ENCODE data around the gene RNF186. TPM values are rescaled to one million over a fixed set of nuclear protein-coding genes. Genes with fewer than 3 reads are reported as not detected.

RNF186 gene
- total RNA-seq, 1 donor from 2014 or later, result not detected

GRCh38 chr1:19861034-19861433, 46.0 kb upstream of the RNF186 start:
- peaks cover 2% of the 10 kb centered on the region for H3K4me1 Mint-ChIP-seq (ENCODE audit: unreplicated experiment)
- no peak overlapping the region for H3K4me3 Mint-ChIP-seq (ENCODE audit: unreplicated experiment)
- peaks cover 4% of the 10 kb centered on the region for H3K27me3 Mint-ChIP-seq (ENCODE audit: unreplicated experiment)
- no peaks in the 10 kb centered on the region for H3K36me3 Mint-ChIP-seq (ENCODE audit: low read depth, unreplicated experiment)
- no peak for TF ChIP-seq CTCF (IDR thresholded peaks at IDR 0.05; ENCODE audit: unreplicated experiment)
- H3K9me3 Mint-ChIP-seq (ENCODE audit: unreplicated experiment), result no peaks in the 10 kb centered on the region
- H3K27ac Mint-ChIP-seq (ENCODE audit: unreplicated experiment), result no peak overlapping the region
- no peak for DNase-seq (ENCODE audit: low spot score)

- Mint-ChIP-seq H3K4me1 (ENCODE audit: unreplicated experiment) (peaks cover 2% of the 10 kb centered on the region), H3K27ac (ENCODE audit: unreplicated experiment) (no peak overlapping the region), H3K36me3 (ENCODE audit: low read depth, unreplicated experiment) (no peaks in the 10 kb centered on the region), H3K9me3 (ENCODE audit: unreplicated experiment) (no peaks in the 10 kb centered on the region), H3K27me3 (ENCODE audit: unreplicated experiment) (peaks cover 4% of the 10 kb centered on the region), H3K4me3 (ENCODE audit: unreplicated experiment) (no peak overlapping the region)
- no peak for DNase-seq (ENCODE audit: low spot score)
- no peak for TF ChIP-seq CTCF (IDR thresholded peaks at IDR 0.05; ENCODE audit: unreplicated experiment)
These were observed 45.3 kb upstream of the RNF186 start for GRCh38 chr1:19860418-19860817.

- H3K4me1 Mint-ChIP-seq (ENCODE audit: unreplicated experiment), result peaks cover 2% of the 10 kb centered on the region
- H3K27me3 Mint-ChIP-seq (ENCODE audit: unreplicated experiment), result peaks cover 4% of the 10 kb centered on the region
- no peaks in the 10 kb centered on the region for H3K36me3 Mint-ChIP-seq (ENCODE audit: low read depth, unreplicated experiment)
- no peaks in the 10 kb centered on the region for H3K9me3 Mint-ChIP-seq (ENCODE audit: unreplicated experiment)
- H3K27ac Mint-ChIP-seq (ENCODE audit: unreplicated experiment), result no peak overlapping the region
- TF ChIP-seq CTCF (IDR thresholded peaks at IDR 0.05; ENCODE audit: unreplicated experiment), result no peak
- H3K4me3 Mint-ChIP-seq (ENCODE audit: unreplicated experiment), result no peak overlapping the region
- no peak for DNase-seq (ENCODE audit: low spot score)
These were observed 44.8 kb upstream of the RNF186 start for GRCh38 chr1:19859876-19860275.

GRCh38 chr1:19858893-19859292, 43.8 kb upstream of the RNF186 start:
- TF ChIP-seq CTCF (IDR thresholded peaks at IDR 0.05; ENCODE audit: unreplicated experiment), result no peak
- Mint-ChIP-seq H3K36me3 (ENCODE audit: low read depth, unreplicated experiment) (no peaks in the 10 kb centered on the region), H3K4me1 (ENCODE audit: unreplicated experiment) (peaks cover 2% of the 10 kb centered on the region), H3K9me3 (ENCODE audit: unreplicated experiment) (no peaks in the 10 kb centered on the region), H3K4me3 (ENCODE audit: unreplicated experiment) (no peak overlapping the region), H3K27ac (ENCODE audit: unreplicated experiment) (no peak overlapping the region), H3K27me3 (ENCODE audit: unreplicated experiment) (peaks cover 4% of the 10 kb centered on the region)
- no peak for DNase-seq (ENCODE audit: low spot score)

- H3K27me3 Mint-ChIP-seq (ENCODE audit: unreplicated experiment), result no peaks in the 10 kb centered on the region
- no peak for DNase-seq (ENCODE audit: low spot score)
- H3K4me1 Mint-ChIP-seq (ENCODE audit: unreplicated experiment), result peaks cover 2% of the 10 kb centered on the region
- H3K27ac Mint-ChIP-seq (ENCODE audit: unreplicated experiment), result no peak overlapping the region
- TF ChIP-seq CTCF (IDR thresholded peaks at IDR 0.05; ENCODE audit: unreplicated experiment), result no peak
- H3K4me3 Mint-ChIP-seq (ENCODE audit: unreplicated experiment), result no peak overlapping the region
- no peaks in the 10 kb centered on the region for H3K9me3 Mint-ChIP-seq (ENCODE audit: unreplicated experiment)
- no peaks in the 10 kb centered on the region for H3K36me3 Mint-ChIP-seq (ENCODE audit: low read depth, unreplicated experiment)
These were observed 39.8 kb upstream of the RNF186 start for GRCh38 chr1:19854866-19855265.

All from endothelial cell (in vitro differentiated cells).